Measurements from ENCODE around the gene POLD4.

DNA sequence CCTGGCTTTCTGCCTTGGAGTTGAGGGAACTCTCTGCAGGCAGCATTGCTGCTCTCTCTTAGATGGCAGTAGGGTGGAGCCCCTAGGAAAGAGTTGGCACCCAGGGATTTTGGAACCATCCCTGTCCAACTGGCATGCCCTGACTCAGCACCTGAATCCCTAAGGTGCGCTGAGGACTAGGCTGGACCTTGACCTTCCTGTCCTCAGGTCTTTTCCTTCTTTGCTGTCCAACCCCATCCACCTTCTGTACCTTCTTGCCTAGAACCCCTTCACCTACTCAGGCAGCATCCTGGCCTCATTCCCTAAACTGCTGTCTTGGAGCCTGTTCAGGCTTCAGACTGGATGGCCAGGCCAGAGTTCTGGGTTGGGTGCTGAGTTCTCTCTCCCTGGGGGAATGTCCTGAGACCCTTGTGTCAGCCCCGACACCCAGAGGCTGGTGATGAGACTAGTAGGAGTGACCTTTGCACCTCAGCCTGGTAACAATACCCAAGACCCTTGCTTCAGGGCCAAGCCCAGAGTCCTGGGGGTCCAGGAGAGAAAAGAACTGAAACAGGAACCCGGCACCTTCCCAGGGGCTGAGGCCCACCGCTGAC lies 2.5 kb upstream of the POLD4 start:
- TF ChIP-seq, protein P1, sequence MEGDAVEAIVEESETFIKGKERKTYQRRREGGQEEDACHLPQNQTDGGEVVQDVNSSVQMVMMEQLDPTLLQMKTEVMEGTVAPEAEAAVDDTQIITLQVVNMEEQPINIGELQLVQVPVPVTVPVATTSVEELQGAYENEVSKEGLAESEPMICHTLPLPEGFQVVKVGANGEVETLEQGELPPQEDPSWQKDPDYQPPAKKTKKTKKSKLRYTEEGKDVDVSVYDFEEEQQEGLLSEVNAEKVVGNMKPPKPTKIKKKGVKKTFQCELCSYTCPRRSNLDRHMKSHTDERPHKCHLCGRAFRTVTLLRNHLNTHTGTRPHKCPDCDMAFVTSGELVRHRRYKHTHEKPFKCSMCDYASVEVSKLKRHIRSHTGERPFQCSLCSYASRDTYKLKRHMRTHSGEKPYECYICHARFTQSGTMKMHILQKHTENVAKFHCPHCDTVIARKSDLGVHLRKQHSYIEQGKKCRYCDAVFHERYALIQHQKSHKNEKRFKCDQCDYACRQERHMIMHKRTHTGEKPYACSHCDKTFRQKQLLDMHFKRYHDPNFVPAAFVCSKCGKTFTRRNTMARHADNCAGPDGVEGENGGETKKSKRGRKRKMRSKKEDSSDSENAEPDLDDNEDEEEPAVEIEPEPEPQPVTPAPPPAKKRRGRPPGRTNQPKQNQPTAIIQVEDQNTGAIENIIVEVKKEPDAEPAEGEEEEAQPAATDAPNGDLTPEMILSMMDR (IDR thresholded peaks at IDR 0.05) = no peak
- no peak for TF ChIP-seq POLR2A (IDR thresholded peaks at IDR 0.05)
